ENCODE results near the gene DLGAP4.

GRCh38 chr20:36481380-36482043, 175.4 kb downstream of the DLGAP4 start:
- TF ChIP-seq CTCF (IDR thresholded peaks at IDR 0.05) (no peak), POLR2AphosphoS5 (IDR thresholded peaks at IDR 0.05) (no peak), POLR2A (IDR thresholded peaks at IDR 0.05) (no peak)
